HEK293T (cell line): ENCODE data around the gene ZNF205.

Source experiments
- ARNT ChIP-seq: fragments of 450-650 bp; IDR thresholded peaks from 2 replicates; pipeline ENCODE4 v1.6.1; 2017; ENCODE audit warnings: mild to moderate bottlenecking
- BHLHE40 ChIP-seq: fragments of 450-650 bp; IDR thresholded peaks from 2 replicates; pipeline ENCODE4 v1.6.1; 2016; ENCODE audit warnings: mild to moderate bottlenecking, moderate library complexity, borderline replicate concordance
- CTBP1 ChIP-seq: fragments of 450-650 bp; IDR thresholded peaks from 2 replicates; pipeline ENCODE4 v1.6.1; 2016; ENCODE audit warnings: borderline replicate concordance
- ELF4 ChIP-seq: fragments of 450-650 bp; IDR thresholded peaks from 2 replicates; pipeline ENCODE4 v1.6.1; 2017; ENCODE audit warnings: antibody characterized with exemption
- FOXA1 ChIP-seq: fragments of 450-650 bp; IDR thresholded peaks from 2 replicates; pipeline ENCODE4 v1.6.1; 2016; ENCODE audit warnings: mild to moderate bottlenecking
- FOXK2 ChIP-seq: fragments of 450-650 bp; IDR thresholded peaks from 2 replicates; pipeline ENCODE4 v1.6.1; 2016; ENCODE audit warnings: mild to moderate bottlenecking
- HDGF ChIP-seq: fragments of 450-650 bp; IDR thresholded peaks from 2 replicates; pipeline ENCODE4 v1.6.1; 2017; ENCODE audit warnings: antibody characterized with exemption, borderline replicate concordance
- L3MBTL2 ChIP-seq: fragments of 450-650 bp; conservative IDR thresholded peaks from 2 replicates; pipeline ENCODE4 v1.6.1; 2016; ENCODE audit warnings: mild to moderate bottlenecking
- LEF1 ChIP-seq: fragments of 450-650 bp; IDR thresholded peaks from 2 replicates; pipeline ENCODE4 v1.6.1; 2017; ENCODE audit warnings: mild to moderate bottlenecking, borderline replicate concordance
- NFRKB ChIP-seq: fragments of 450-650 bp; IDR thresholded peaks from 2 replicates; pipeline ENCODE4 v1.6.1; 2016; ENCODE audit warnings: mild to moderate bottlenecking, moderate library complexity
- PKNOX1 ChIP-seq: fragments of 450-650 bp; IDR thresholded peaks from 2 replicates; pipeline ENCODE4 v1.6.1; 2016
- SP1 ChIP-seq: fragments of 450-650 bp; IDR thresholded peaks from 2 replicates; pipeline ENCODE4 v1.6.1; 2017
- TARDBP ChIP-seq: fragments of 450-650 bp; IDR thresholded peaks from 2 replicates; pipeline ENCODE4 v1.6.1; 2016
- ZNF384 ChIP-seq: fragments of 450-650 bp; IDR thresholded peaks from 2 replicates; pipeline ENCODE4 v1.6.1; 2016

- TF ChIP-seq PKNOX1 (no peak), TARDBP (no peak), BHLHE40 (no peak), ZNF384 (no peak), L3MBTL2 (no peak), FOXA1 (no peak), HDGF (no peak), LEF1 (no peak), ELF4 (no peak), SP1 (no peak), FOXK2 (no peak), ARNT (no peak), CTBP1 (no peak), NFRKB (no peak)
Measured at GRCh38 chr16:3073448-3073847, 38.9 kb upstream of the ZNF205 start.
